HFF-Myc (cell line): ENCODE data around the gene SMPDL3A.

ENCODE experiments used
- DNase-seq: peaks from one replicate; pipeline ENCODE4 v3.0.0-alpha.2; 2011; ENCODE audit warnings: low read depth; ENCODE audit errors: extremely low read depth
- H3K4me3 ChIP-seq: replicated peaks from 2 replicates; pipeline ENCODE4 v1.5.1; 2011; ENCODE audit warnings: low read depth, mild to moderate bottlenecking, control low read depth, low read length
- CTCF ChIP-seq: IDR thresholded peaks from 2 replicates; pipeline ENCODE4 v1.5.1; 2012; ENCODE audit warnings: mild to moderate bottlenecking, low read depth, low read length, control low read depth; ENCODE audit errors: missing control alignments

Gene SMPDL3A

GRCh38 chr6:122839906-122840305, 50.8 kb downstream of the SMPDL3A start:
- DNase-seq, result no peak
- no peak for TF ChIP-seq CTCF
- H3K4me3 ChIP-seq, result no peak overlapping the region

DNA sequence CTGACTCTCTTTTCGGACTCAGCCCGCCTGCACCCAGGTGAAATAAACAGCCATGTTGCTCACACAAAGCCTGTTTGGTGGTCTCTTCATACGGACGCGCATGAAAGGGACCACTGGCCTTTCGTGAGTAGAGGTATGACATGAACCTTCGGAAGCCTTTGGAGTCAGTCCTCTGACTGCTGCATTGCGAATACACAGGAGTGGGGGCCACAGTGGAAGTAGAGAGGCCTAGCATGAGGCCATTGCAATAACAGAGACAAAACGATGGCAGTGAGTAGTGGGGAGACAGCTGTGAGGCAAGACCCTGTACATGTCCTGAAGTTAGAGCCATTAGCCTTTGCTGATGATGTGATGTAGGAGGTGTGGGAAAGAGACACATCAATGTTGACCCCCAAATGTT, 56.4 kb downstream of the SMPDL3A start:
- no peak for TF ChIP-seq CTCF

DNA sequence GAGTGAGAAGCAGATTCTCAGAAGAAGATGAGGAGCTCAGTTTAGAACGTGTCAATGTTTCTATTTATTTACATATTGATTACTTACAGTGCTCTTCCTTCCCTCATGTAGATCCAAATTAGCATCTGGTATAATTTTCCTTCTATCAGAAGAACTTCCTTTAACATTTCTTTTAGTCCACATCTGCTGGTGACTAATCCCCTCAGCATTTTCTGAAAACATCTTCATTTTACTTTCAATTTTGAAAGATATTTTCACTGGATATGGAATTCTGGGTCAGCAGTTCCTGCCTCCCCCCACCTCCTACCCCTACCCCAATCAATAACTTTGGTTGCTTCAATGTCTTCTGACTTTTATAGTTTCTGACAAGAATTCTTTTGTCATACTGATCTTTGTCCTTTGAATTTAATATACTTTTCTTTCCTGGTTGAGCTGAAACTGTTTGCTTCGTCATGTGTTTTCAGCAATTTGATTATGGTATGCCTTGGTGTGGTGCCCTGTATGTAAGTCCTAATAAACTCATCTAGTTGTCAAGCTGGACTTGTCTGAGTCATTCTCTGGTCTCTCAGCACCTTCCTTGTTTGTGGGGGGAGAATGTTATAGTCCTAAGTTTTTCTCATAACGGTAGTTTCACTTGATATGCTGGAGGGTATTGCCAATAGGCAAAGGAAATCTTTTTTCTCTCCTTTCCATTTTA, 57.0 kb downstream of the SMPDL3A start:
- TF ChIP-seq CTCF, result no peak
- DNase-seq, result peak; percentile 6
- H3K4me3 ChIP-seq, result no peak overlapping the region

More for the DNA sequence above, 56.4 kb downstream of the SMPDL3A start:
- DNase-seq, result no peak
- no peak overlapping the region for H3K4me3 ChIP-seq

DNA sequence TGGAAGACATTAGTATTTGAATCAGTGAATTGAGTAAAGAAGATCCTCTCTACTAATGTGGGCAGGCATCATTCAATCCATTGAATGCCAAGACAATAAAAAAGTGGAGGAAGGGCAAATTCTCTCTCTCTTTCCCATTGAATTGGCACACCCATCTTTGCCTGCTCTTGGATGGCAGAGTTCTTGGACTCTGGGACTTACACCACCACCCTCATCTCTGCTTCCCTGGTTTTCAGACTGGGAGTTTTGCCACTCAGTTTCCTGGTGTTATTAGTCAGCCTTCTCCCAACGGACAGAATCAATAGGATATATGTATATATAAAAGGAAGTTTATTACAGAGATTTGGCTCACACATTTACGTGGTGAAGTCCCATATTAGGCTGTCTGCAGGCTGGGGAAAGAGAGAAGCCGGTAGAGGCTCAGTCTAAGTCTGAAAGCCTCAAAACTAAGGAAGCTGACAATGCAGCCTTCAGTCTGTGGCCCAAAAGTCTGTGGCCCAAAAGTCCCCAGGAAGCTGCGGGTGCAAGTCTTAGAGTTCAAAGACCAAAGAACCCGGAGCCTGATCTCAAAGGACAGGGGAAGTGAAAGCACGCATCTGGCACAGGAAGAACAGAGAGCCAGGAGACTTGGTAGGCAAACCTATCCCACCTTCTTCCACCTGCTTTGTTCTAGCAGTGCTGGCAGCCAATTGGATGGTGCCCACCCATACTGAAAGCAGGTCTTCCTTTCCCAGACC, 64.4 kb downstream of the SMPDL3A start:
- H3K4me3 ChIP-seq, result no peak overlapping the region
- no peak for DNase-seq
- TF ChIP-seq CTCF, result no peak
